ENCODE results near the gene CLDN25.

- TF ChIP-seq ZNF251 (CRISPR knock-in tag; IDR thresholded peaks at IDR 0.05) (no peak), CTCF (CRISPR knock-in tag; IDR thresholded peaks at IDR 0.05) (no peak), ZHX1 (CRISPR knock-in tag; IDR thresholded peaks at IDR 0.05; ENCODE audit: low read depth) (no peak), ZBTB43 (CRISPR knock-in tag; conservative IDR thresholded peaks at IDR 0.05) (no peak), RARG (CRISPR knock-in tag; IDR thresholded peaks at IDR 0.05; ENCODE audit: low read depth) (no peak), ZNF530 (CRISPR knock-in tag; IDR thresholded peaks at IDR 0.05; ENCODE audit: low read depth) (no peak), MYC (CRISPR knock-in tag; IDR thresholded peaks at IDR 0.05; ENCODE audit: borderline replicate concordance) (no peak), ZNF484 (CRISPR knock-in tag; IDR thresholded peaks at IDR 0.05; ENCODE audit: borderline replicate concordance, low read depth) (no peak), SIN3A (IDR thresholded peaks at IDR 0.05; ENCODE audit: borderline replicate concordance, low read depth, low read length) (no peak), SP4 (CRISPR knock-in tag; IDR thresholded peaks at IDR 0.05) (no peak), HOXA3 (CRISPR knock-in tag; IDR thresholded peaks at IDR 0.05) (no peak), POLR2A (IDR thresholded peaks at IDR 0.05; ENCODE audit: insufficient read depth in 1 of 2, low read depth in 2 of 2, low read length in 2 of 2) (no peak), TOPORS (CRISPR knock-in tag; IDR thresholded peaks at IDR 0.05) (no peak)
These were observed 2.1 kb downstream of the CLDN25 start for GRCh38 chr11:113781682-113782081.
